ENCODE data around the gene HMGXB4. TPM values are rescaled to one million over a fixed set of nuclear protein-coding genes. Genes with fewer than 3 reads are reported as not detected.

HMGXB4 gene
- total and polyA plus RNA-seq, 2 donors (not counting 1 experiment from before 2014, with no cell fraction given), result 5.9 to 25.2 TPM

DNA sequence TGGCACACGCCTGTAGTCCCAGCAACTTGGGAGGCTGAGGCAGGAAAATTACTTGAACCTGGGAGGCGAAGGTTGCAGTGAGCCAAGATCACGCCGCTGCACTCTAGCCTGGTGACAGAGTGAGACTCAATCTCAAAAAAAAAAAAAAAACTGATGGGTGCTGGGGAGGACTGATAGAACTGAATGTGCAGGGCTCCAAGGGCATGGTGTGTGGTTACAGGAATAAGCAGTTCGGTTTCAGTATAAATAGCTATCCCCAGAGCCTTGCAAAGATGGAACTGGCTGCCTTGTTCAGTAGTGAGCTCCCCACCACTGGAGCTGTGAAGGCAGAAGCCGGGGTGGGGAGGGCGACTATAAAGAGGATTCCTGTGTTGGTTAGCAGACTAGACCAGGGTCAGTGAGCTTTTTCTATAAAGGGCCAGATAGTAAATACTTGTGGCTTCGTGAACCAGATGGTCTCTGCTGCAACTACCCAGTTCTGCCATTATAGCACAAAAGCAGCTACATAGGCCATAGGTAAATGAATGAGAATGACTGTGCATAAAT, 48.3 kb downstream of the HMGXB4 start:
- intact Hi-C loops (cut with micrococcal nuclease), result no loop called here
- ChIA-PET POLR2A (no interaction called here), CTCF (interaction anchor here (0.6 to 2.4 kb wide), 5 partner anchors 71 to 1181 kb away, joined by 3 to 6 read pairs (median 4); no protein-coding TSS in a partner anchor)
- Mint-ChIP-seq H3K9me3 (ENCODE audit: insufficient read depth) (no peaks in the 10 kb centered on the region), H3K4me3 (no peak overlapping the region), H3K4me1 (peaks cover 62% of the 10 kb centered on the region), H3K27me3 (no peaks in the 10 kb centered on the region), H3K27ac (no peak overlapping the region)
- H3K4me3 ChIP-seq (ENCODE audit: control extremely low read depth in 1 of 5, extremely low read depth in 1 of 5, insufficient read depth in 1 of 5, low read depth in 2 of 5, low read length in 4 of 5), result no peak overlapping the region
- TF ChIP-seq EZH2 (IDR thresholded peaks at IDR 0.05; ENCODE audit: borderline replicate concordance, insufficient read depth, low read depth, low read length, poor library complexity, severe bottlenecking) (no peak), CTCF (IDR thresholded peaks at IDR 0.05) (no peak)
- WGBS (ENCODE audit: insufficient coverage), result 96% methylated on average over 5 of the region's 8 CpGs
- H2AFZ ChIP-seq (ENCODE audit: insufficient read depth, low read depth, low read length, poor library complexity, severe bottlenecking), result no peak overlapping the region
- peaks cover 75% of the 10 kb centered on the region for H3K79me2 ChIP-seq (ENCODE audit: control insufficient read depth, insufficient read depth, low read length)
- H3K27me3 ChIP-seq (replicated peaks in 1 of 4; ENCODE audit: control extremely low read depth in 1 of 4, control insufficient read depth in 3 of 4, insufficient read depth in 4 of 4, low read length in 3 of 4), result no peaks in the 10 kb centered on the region
- peaks cover 33 to 53% of the 10 kb centered on the region in 2 donors for H3K4me1 ChIP-seq (ENCODE audit: control insufficient read depth in 2 of 2, insufficient read depth in 2 of 2, low read length in 2 of 2)
- peaks cover 21% of the 10 kb centered on the region for H4K20me1 ChIP-seq (ENCODE audit: control insufficient read depth, insufficient read depth, low read length, poor library complexity, severe bottlenecking)
- DNase-seq, result no peak
- no peaks in the 10 kb centered on the region for H3K9me3 ChIP-seq (ENCODE audit: control extremely low read depth in 1 of 3, control insufficient read depth in 2 of 3, insufficient read depth in 1 of 3, low read length in 2 of 3)
- no peak overlapping the region for H3K9ac ChIP-seq (ENCODE audit: low read length)
- H3K36me3 ChIP-seq (replicated peaks in 1 of 2; ENCODE audit: control extremely low read depth in 1 of 2, control insufficient read depth in 1 of 2, extremely low read depth in 1 of 2, insufficient read depth in 2 of 2, low read length in 1 of 2), result peaks cover 0 to 2% of the 10 kb centered on the region in 2 experiments
- no peak overlapping the region for H3K27ac ChIP-seq (ENCODE audit: low read length in 2 of 2)
- ATAC-seq (ENCODE audit: low read depth), result no peak
- no peak overlapping the region for H3K4me2 ChIP-seq (replicated peaks; ENCODE audit: low read depth, low read length, poor library complexity, severe bottlenecking)

DNA sequence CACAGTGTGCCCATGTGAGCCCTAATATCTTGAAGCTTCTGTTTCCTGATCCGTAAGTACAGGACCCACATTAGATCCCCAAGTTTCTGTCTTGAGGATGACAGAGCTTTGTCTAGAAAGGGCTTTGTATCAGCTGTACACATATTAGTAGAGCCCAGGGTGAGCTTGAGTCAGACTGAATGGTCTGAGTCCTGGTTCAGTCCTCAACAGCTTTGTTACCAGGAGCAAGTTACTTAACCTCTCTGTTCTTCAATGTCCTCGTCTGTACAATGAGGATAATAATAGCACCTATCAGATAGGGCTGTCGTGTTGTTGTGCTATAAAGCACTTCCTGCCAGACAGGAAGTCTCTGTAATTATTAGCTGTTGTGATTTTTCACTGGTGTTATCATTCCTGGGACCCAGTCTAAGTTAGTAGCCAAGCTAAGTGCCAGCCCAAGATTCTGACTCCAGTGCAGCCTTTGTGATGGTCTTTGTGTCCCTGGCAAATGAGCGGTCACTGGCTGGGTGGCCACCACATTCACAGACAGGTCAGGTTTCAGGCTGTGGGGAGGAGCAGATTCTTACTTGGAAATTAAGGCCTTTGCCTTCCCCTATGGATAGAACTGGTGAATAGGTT, 49.2 kb downstream of the HMGXB4 start:
- H3K4me3 ChIP-seq (ENCODE audit: control extremely low read depth in 1 of 5, extremely low read depth in 1 of 5, insufficient read depth in 1 of 5, low read depth in 2 of 5, low read length in 4 of 5), result no peak overlapping the region
- H3K27me3 Mint-ChIP-seq, result no peaks in the 10 kb centered on the region
- peaks cover 65% of the 10 kb centered on the region for H3K4me1 Mint-ChIP-seq
- no peaks in the 10 kb centered on the region for H3K9me3 ChIP-seq (ENCODE audit: control extremely low read depth in 1 of 3, control insufficient read depth in 2 of 3, insufficient read depth in 1 of 3, low read length in 2 of 3)
- ATAC-seq (ENCODE audit: low read depth) (no peak), DNase-seq (no peak)
- H4K20me1 ChIP-seq (ENCODE audit: control insufficient read depth, insufficient read depth, low read length, poor library complexity, severe bottlenecking), result peaks cover 28% of the 10 kb centered on the region
- peaks cover 30 to 53% of the 10 kb centered on the region in 2 donors for H3K4me1 ChIP-seq (ENCODE audit: control insufficient read depth in 2 of 2, insufficient read depth in 2 of 2, low read length in 2 of 2)
- no peaks in the 10 kb centered on the region for H3K9me3 Mint-ChIP-seq (ENCODE audit: insufficient read depth)
- H2AFZ ChIP-seq (ENCODE audit: insufficient read depth, low read depth, low read length, poor library complexity, severe bottlenecking), result no peak overlapping the region
- no peak overlapping the region for H3K27ac ChIP-seq (ENCODE audit: low read length in 2 of 2)
- peak overlapping the region; percentile 22 for H3K9ac ChIP-seq (ENCODE audit: low read length)
- H3K27me3 ChIP-seq (replicated peaks in 1 of 4; ENCODE audit: control extremely low read depth in 1 of 4, control insufficient read depth in 3 of 4, insufficient read depth in 4 of 4, low read length in 3 of 4), result no peaks in the 10 kb centered on the region
- intact Hi-C loops (cut with micrococcal nuclease), result no loop called here
- H3K79me2 ChIP-seq (ENCODE audit: control insufficient read depth, insufficient read depth, low read length), result peaks cover 75% of the 10 kb centered on the region
- peak overlapping the region; percentile 38 for H3K4me2 ChIP-seq (replicated peaks; ENCODE audit: low read depth, low read length, poor library complexity, severe bottlenecking)
- H3K4me3 Mint-ChIP-seq, result no peak overlapping the region
- CTCF ChIA-PET, result interaction anchor here (0.5 to 2.4 kb wide), 4 partner anchors 71 to 320 kb away, joined by 3 to 6 read pairs (median 4); no protein-coding TSS in a partner anchor
- WGBS (ENCODE audit: insufficient coverage), result 50% methylated on average over 2 of the region's 4 CpGs
- H3K27ac Mint-ChIP-seq, result no peak overlapping the region
- POLR2A ChIA-PET, result no interaction called here
- H3K36me3 ChIP-seq (replicated peaks in 1 of 2; ENCODE audit: control extremely low read depth in 1 of 2, control insufficient read depth in 1 of 2, extremely low read depth in 1 of 2, insufficient read depth in 2 of 2, low read length in 1 of 2), result no peaks in the 10 kb centered on the region
- TF ChIP-seq CTCF (IDR thresholded peaks at IDR 0.05) (no peak), EZH2 (IDR thresholded peaks at IDR 0.05; ENCODE audit: borderline replicate concordance, insufficient read depth, low read depth, low read length, poor library complexity, severe bottlenecking) (no peak)

Measured in B cell (primary cell).